ENCODE measurements around the gene ITGB3.

Gene ITGB3

DNA sequence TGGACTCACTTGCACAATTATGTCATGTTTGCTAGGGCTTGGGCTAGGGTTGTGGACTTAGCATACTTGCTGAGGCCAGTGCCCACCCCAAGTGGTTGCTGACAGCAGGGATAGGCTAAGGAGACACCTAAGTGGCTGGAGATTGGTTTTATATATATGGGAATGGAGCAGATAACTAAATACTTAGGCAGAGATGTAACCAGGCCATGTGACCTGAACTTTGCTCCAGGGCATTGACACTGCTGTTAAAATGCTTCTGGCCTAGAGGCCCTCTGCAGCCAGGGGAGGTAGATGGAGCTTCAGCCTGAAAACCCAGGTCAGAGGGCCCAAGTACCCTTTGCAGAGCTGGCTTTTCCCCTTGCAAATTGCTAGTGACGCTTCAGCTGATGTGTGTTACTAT, 1.4 kb upstream of the ITGB3 start:
- no peak for DNase-seq (ENCODE audit: low spot score)
- TF ChIP-seq, protein P1, sequence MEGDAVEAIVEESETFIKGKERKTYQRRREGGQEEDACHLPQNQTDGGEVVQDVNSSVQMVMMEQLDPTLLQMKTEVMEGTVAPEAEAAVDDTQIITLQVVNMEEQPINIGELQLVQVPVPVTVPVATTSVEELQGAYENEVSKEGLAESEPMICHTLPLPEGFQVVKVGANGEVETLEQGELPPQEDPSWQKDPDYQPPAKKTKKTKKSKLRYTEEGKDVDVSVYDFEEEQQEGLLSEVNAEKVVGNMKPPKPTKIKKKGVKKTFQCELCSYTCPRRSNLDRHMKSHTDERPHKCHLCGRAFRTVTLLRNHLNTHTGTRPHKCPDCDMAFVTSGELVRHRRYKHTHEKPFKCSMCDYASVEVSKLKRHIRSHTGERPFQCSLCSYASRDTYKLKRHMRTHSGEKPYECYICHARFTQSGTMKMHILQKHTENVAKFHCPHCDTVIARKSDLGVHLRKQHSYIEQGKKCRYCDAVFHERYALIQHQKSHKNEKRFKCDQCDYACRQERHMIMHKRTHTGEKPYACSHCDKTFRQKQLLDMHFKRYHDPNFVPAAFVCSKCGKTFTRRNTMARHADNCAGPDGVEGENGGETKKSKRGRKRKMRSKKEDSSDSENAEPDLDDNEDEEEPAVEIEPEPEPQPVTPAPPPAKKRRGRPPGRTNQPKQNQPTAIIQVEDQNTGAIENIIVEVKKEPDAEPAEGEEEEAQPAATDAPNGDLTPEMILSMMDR (IDR thresholded peaks at IDR 0.05; ENCODE audit: extremely low read depth, missing control alignments): no peak

DNA sequence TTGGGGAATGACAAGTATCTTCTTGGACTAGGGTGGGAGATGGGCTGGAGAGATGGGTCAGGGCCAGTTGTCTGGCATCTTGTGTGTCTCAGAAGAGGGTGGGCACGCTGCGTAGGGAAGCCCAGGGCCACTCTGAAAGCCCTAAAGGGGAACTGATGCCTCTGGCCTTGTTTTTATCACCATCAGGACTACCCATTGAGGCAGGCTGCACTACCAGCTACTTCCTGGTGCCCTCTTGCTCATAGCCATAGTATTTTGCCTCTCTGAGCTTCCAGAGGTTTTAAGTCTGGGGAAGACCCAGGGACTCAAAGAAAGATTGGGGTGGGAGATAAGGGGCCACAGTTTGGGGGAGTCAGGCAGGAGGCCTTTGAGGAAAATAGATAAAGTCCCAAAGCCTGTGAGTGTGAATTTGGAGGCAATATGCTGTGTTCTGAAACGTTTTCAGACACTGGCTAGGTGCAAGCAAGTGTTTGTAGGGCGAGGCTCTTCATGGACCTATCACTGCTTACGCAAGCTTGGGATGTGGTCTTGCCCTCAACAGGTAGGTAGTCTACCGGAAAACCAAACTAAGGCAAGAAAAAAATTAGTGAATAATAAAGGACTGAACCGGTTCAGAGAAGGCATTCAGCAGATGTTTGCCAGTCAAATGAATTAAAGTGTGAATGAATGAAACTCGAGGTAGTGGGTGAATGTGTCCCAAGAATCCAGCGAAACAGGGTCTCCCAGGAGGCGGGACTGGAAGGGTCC, 688 bp upstream of the ITGB3 start:
- TF ChIP-seq, protein P1 (IDR thresholded peaks at IDR 0.05; ENCODE audit: extremely low read depth, missing control alignments): no peak

DNA sequence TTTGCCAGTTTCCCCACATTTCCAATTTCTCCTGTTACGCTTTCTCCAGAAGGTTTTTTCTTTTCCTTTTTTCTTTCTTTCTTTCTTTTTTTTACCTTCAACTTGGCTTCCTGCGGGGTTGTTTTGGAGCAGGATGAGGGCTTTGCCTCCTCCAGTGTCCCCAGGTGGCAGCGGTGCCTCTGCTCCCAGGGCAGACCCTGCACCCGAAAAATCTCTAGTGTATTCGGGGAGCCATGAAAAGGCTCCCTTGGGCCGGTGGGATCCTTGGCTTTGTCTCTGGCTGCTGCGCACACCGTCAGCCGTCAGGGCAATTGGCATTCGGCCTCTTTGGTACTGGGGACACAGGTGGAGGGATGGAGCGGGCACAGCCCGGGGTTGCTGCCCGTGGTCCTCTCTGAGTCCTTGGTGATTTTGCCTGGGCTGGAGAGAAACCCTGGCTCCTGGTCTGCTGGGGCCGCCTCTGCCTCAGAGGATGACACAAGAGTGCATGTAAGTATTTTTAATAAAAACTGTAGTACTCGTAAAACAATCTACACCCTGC, 846 bp downstream of the ITGB3 start:
- TF ChIP-seq, protein P1 (IDR thresholded peaks at IDR 0.05; ENCODE audit: extremely low read depth, missing control alignments): no peak
- peak; percentile 37 for DNase-seq (ENCODE audit: low spot score)

More for the DNA sequence above, 688 bp upstream of the ITGB3 start:
- no peak for DNase-seq (ENCODE audit: low spot score)

DNA sequence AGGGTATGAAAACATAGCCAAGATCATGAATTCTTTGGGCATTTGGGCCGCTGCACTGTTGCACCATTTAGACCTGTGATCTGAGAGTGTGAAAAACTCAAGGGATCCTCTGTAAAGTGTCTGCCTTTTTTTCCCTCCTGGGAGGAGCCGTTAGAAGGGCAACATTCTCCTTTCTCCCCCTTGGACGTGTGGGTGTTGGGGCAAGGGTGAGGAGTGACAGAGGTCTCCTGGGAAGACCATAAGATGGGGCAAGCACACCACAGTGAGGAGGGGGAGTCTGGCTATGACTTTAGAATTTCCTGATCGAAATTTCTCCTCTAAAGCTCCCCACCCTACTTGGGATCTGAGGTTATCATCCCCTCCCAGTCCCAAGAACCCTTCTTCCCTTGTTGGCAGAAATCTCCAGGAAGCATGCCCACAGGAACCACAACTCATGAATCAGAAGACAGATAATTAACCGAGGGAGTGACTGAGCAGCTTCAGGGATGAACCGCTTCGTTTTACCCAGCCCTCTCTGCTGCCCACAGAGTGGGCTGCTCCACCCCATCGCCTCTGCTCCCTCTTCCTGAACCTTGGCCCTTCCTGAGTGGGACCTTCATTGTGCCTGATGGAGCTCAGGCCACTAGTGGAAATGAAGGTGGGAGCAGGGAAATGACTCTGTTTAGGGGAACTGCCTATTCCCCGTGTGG, 4.2 kb downstream of the ITGB3 start:
- TF ChIP-seq, protein P1 (IDR thresholded peaks at IDR 0.05; ENCODE audit: extremely low read depth, missing control alignments): no peak
- DNase-seq (ENCODE audit: low spot score): no peak

DNA sequence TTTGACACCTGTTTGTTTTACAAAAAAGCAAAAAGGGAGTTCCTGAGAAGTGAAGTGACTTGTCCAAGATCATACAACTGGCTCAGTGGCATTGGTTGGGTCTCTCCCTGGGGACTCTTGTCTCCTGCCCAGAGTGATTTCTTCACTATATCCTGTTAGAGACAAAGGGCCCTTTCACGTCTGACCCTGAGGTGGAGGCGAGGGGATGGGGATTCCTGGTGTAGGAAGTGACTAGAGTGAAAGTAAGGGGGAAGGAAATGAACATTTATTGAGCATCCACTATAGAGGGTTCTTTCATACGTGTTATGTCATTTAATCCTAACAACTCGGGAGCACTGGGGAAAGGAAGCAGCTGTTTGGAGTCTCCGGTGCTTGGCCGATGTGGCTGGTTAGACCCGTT, 9.0 kb downstream of the ITGB3 start:
- DNase-seq (ENCODE audit: low spot score): no peak
- TF ChIP-seq, protein P1 (IDR thresholded peaks at IDR 0.05; ENCODE audit: extremely low read depth, missing control alignments): no peak

DNA sequence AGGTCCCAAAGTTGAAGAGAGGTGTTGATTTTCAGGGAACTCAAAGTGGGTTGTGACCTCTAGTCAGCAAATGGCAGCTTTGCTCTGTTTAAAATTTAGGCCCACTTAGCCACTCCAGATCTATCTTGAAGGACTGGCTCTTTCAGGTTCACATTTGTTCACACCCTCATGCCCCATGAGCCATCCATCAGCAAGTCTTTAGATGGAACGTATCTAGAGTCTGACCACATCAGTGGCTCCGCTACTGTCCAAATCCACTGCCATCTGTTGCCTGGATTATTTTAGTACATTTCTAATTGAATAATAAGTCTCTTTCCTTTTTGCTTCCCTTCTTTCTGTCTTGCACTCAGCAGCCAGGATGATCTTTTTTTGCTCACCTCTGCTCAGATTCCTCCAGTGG, 10.5 kb downstream of the ITGB3 start:
- TF ChIP-seq, protein P1 (IDR thresholded peaks at IDR 0.05; ENCODE audit: extremely low read depth, missing control alignments): no peak
- DNase-seq (ENCODE audit: low spot score): no peak

DNA sequence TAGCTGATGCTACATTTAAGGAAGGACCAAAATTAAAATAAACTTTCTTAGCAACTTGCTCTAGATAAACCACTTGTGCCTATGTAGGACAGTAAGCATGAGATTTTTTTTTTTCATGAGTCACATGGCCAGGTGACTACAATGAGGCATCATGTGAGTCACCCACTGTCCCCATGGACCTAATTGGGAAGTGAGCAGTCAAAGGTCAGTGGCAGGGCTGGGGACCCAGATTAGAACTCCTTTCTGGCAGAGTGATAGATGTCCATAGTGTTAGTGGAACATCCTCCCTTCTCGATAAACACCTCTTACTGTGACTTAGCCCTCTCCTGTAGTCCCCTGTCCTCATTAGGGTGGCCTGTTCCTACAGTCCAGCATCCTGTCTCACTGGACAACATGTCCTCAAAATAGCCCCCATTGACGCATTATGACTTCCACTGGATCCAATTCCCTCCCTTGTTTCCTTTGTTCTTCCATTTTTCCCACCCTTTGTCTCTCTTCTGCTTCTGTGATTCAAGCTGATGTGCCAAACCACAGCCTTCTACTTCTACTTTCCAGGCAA, 12.4 kb downstream of the ITGB3 start:
- TF ChIP-seq, protein P1 (IDR thresholded peaks at IDR 0.05; ENCODE audit: extremely low read depth, missing control alignments): no peak
- no peak for DNase-seq (ENCODE audit: low spot score)

Data from GM20000 (cell line).